Ovary (tissue), 9 donors: Measurements from ENCODE around the gene NSL1. TPM values are rescaled to one million over a fixed set of nuclear protein-coding genes. Genes with fewer than 3 reads are reported as not detected.

Experiments
- DNase-seq, 5 donors: peaks; one replicate each; pipeline ENCODE4 v3.0.0-alpha.2; 2019 to 2020
- H3K27ac ChIP-seq, 2 donors: fragments of 200-600 bp; one replicate each; pipeline versions ENCODE4 v1.5.1 to v1.8.0; 2019 to 2022
- H3K27me3 ChIP-seq: fragments of 200-600 bp; one replicate; pipeline ENCODE4 v1.8.0; 2022
- H3K36me3 ChIP-seq: fragments of 200-600 bp; sonication (generic); one replicate; pipeline ENCODE4 v1.5.1; 2019
- H3K4me1 ChIP-seq: one replicate; pipeline ENCODE4 v1.8.1; 2013; ENCODE audit warnings: mild to moderate bottlenecking, moderate library complexity; ENCODE audit not compliant: insufficient read depth
- H3K4me3 ChIP-seq: fragments of 200-600 bp; sonication (generic); one replicate; pipeline ENCODE4 v1.5.1; 2017
- H3K9me3 ChIP-seq, 2 donors: fragments of 200-600 bp in 1 of 2; sonication (generic) in 1 of 2; one replicate each; pipeline versions ENCODE4 v1.5.1 to v1.8.1; 2013 to 2019; ENCODE audit warnings: mild to moderate bottlenecking in 1 of 2, moderate library complexity in 1 of 2
- EP300 ChIP-seq: sonication (generic); formaldehyde crosslinking; IDR thresholded peaks from one replicate; pipeline ENCODE4 v1.6.1; 2017; ENCODE audit warnings: antibody characterized with exemption
- POLR2A ChIP-seq: fragments of 450-650 bp; IDR thresholded peaks from one replicate; pipeline ENCODE4 v1.6.1; 2017; ENCODE audit warnings: antibody characterized with exemption, mild to moderate bottlenecking, moderate library complexity
- WGBS, 3 donors: extraction: QIAGEN DNeasy Blood & Tissue Kit in 1 of 3; methylation state at CpG; one replicate each; pipeline versions ENCODE4 v1.1.5 to v1.1.7; 2013 to 2017; 5-methylcytosine and 5-hydroxymethylcytosine counted together
- intact Hi-C, 4 donors: fragments of 100-400 bp; cut with DNase I; formaldehyde crosslinking; loops; one replicate each; pipeline versions ENCODE4 v1.11.0 to v1.15.1; 2022 to 2023
- polyA plus RNA-seq, 2 donors: library from polyadenylated mRNA; stranded (reverse); fragments of 200-250 nt in 1 of 2; fragments of 350-450 nt in 1 of 2; fragmentation: Illumina TruSeq in 1 of 2; extraction: RNeasy Lipid Tissue Mini Kit (QIAGEN cat#74804) in 1 of 2; gene quantifications; one replicate each; pipeline ENCODE4 v1.2.3, GENCODE V29; 2013 to 2014
- total RNA-seq, 7 donors: library from RNA; depleted of rRNA in 2 of 7; stranded (reverse); fragments of >200 nt in 2 of 7; fragmentation: NEBNext Ultra II Directional in 3 of 7; extraction: Animal tissue kit (Norgen Biotek cat#: 25700) in 3 of 7; gene quantifications; one replicate each; pipeline versions ENCODE4 v1.1.0 to v1.2.4, GENCODE V29; 2016 to 2023
- TF ChIP-seq, protein P1 (sequence below), 3 donors: fragments of 450-650 bp in 2 of 3; fragments of 200-600 bp in 1 of 3; IDR thresholded peaks; one replicate each; pipeline versions ENCODE4 v1.5.1 to v1.8.0; 2016 to 2022; ENCODE audit warnings: antibody characterized with exemption in 3 of 3, mild to moderate bottlenecking in 1 of 3
- donor health status: DM: no; HTN: no; CAD: no; lungs with moderate emphysema.
- donor health status: DM: no; HTN: no; CAD: no.
- donor health status: Bipolar disorder and iron deficiency.
- donor health status: DM: yes; HTN: yes; CAD: no.
- donor health status: DM: no; HTN: no; CAD: no.
- donor health status: DM: yes; HTN: yes; CAD: no.

NSL1 gene
- total and polyA plus RNA-seq, 9 donors: 17.2 to 35.2 (median 29.1) TPM

DNA sequence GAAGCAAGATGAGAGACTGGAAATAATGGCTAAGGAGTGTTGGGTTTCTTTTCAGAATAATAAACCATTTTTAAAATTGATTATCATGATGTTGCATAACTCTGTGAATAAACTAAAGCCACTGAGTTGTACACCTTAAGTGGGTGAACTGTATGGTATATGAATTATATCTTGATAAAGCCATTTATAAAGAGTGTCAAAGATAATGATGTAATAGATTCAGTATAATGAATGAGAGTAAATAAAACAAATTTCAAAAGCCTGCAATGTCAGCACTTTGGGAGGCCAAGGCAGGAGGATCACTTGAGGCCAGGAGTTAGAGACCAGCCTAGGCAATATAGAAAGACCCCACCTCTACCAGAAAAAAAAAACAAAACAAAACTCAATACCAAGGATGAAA is 16.3 kb downstream of the NSL1 start:
- no peak overlapping the region for H3K27ac ChIP-seq
- TF ChIP-seq, protein P1, sequence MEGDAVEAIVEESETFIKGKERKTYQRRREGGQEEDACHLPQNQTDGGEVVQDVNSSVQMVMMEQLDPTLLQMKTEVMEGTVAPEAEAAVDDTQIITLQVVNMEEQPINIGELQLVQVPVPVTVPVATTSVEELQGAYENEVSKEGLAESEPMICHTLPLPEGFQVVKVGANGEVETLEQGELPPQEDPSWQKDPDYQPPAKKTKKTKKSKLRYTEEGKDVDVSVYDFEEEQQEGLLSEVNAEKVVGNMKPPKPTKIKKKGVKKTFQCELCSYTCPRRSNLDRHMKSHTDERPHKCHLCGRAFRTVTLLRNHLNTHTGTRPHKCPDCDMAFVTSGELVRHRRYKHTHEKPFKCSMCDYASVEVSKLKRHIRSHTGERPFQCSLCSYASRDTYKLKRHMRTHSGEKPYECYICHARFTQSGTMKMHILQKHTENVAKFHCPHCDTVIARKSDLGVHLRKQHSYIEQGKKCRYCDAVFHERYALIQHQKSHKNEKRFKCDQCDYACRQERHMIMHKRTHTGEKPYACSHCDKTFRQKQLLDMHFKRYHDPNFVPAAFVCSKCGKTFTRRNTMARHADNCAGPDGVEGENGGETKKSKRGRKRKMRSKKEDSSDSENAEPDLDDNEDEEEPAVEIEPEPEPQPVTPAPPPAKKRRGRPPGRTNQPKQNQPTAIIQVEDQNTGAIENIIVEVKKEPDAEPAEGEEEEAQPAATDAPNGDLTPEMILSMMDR (IDR thresholded peaks at IDR 0.05): no peak
- TF ChIP-seq POLR2A: no peak
- TF ChIP-seq EP300: no peak
- no peaks in the 10 kb centered on the region for H3K27me3 ChIP-seq
- intact Hi-C loops: no loop called here
- no peaks in the 10 kb centered on the region for H3K4me1 ChIP-seq
- H3K4me3 ChIP-seq: no peak overlapping the region
- no peak for DNase-seq
- H3K9me3 ChIP-seq: no peaks in the 10 kb centered on the region
- H3K36me3 ChIP-seq: no peaks in the 10 kb centered on the region

DNA sequence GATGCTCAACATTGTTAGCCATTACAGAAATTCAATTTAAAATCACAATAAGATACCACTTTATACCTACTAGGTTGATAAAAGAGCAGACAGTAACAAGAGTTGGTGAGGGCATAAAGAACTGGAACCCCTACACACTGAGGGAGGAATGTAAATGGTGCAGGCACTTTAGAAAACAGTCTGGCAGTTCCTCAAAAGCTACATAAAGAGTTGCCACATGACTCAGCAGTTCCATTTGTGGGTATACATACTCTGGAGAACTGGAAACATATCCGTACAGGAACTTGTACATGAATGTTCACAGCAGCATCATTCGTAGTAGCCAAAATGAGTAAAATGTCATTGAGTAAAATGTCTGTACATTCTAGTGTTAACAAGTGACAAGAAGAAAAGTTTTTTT is 17.0 kb downstream of the NSL1 start:
- H3K27me3 ChIP-seq: no peaks in the 10 kb centered on the region
- H3K9me3 ChIP-seq: no peaks in the 10 kb centered on the region
- intact Hi-C loops: no loop called here
- no peak overlapping the region for H3K4me3 ChIP-seq
- TF ChIP-seq POLR2A: no peak
- no peak for TF ChIP-seq EP300
- TF ChIP-seq, protein P1 (IDR thresholded peaks at IDR 0.05): no peak
- no peaks in the 10 kb centered on the region for H3K4me1 ChIP-seq
- H3K36me3 ChIP-seq: no peaks in the 10 kb centered on the region
- 79 to 94% (median 87%) methylated on average over 2 of the region's 2 CpGs for WGBS, 3 donors
- no peak for DNase-seq
- H3K27ac ChIP-seq: no peak overlapping the region

DNA sequence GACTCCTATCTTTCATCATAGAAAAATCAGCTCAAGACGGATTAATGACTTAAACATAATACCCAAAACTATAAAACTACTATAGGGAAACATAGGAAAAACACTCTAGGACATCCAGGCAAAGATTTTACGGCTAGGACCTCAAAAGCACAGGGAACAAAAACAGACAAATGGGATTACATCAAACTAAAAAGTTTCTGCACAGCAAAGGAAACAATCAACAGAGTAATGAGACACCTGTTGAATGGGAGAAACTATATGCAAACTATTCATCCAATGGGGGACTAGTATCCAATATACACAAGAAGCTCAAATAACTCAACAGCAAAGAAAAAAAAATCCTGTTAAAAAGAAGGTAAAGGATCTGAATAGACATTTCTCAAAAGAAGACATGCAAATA is 18.6 kb downstream of the NSL1 start:
- H3K4me1 ChIP-seq: no peaks in the 10 kb centered on the region
- intact Hi-C loops: no loop called here
- no peak overlapping the region for H3K4me3 ChIP-seq
- H3K27ac ChIP-seq: no peak overlapping the region
- no peaks in the 10 kb centered on the region for H3K36me3 ChIP-seq
- no peak for DNase-seq
- WGBS, 3 donors: 94 to 97% (median 95%) methylated on average over 2 of the region's 2 CpGs
- H3K9me3 ChIP-seq: no peaks in the 10 kb centered on the region
- H3K27me3 ChIP-seq: no peaks in the 10 kb centered on the region
- TF ChIP-seq, protein P1 (IDR thresholded peaks at IDR 0.05): no peak
- TF ChIP-seq EP300 (no peak), POLR2A (no peak)

DNA sequence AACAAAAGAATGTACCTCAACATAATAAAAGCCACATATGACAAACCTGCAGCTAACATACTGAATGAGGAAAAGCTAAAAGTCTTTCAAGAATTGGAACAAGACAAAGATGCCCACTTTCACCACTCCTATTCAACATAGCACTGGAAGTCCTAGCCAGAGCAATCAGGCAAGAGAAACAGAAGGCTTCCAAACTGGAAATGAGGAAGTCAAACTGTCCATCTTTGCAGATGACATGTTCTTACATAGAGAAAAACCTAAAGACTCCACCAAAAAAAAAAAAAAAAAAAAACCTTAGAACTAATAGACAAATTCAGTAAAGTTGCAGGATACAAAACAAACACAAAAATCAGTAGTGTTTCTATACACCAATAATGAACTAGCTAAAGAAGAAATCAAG is 20.2 kb downstream of the NSL1 start:
- H3K27me3 ChIP-seq: no peaks in the 10 kb centered on the region
- intact Hi-C loops: no loop called here
- no peak for TF ChIP-seq POLR2A
- no peak for TF ChIP-seq EP300
- TF ChIP-seq, protein P1 (IDR thresholded peaks at IDR 0.05): no peak
- H3K4me1 ChIP-seq: no peaks in the 10 kb centered on the region
- H3K36me3 ChIP-seq: no peaks in the 10 kb centered on the region
- DNase-seq: no peak
- no peak overlapping the region for H3K27ac ChIP-seq
- no peak overlapping the region for H3K4me3 ChIP-seq
- H3K9me3 ChIP-seq: peaks cover 0 to 3% of the 10 kb centered on the region in 2 donors
